EL (cell line): ENCODE data around the gene RPL15.
A peak's percentile ranks its signal among the peaks of the same experiment; 100 is the strongest.

Experiments
- DNase-seq: peaks from one replicate; pipeline ENCODE4 v3.0.0-alpha.2; 2016

The RPL15 gene

DNA sequence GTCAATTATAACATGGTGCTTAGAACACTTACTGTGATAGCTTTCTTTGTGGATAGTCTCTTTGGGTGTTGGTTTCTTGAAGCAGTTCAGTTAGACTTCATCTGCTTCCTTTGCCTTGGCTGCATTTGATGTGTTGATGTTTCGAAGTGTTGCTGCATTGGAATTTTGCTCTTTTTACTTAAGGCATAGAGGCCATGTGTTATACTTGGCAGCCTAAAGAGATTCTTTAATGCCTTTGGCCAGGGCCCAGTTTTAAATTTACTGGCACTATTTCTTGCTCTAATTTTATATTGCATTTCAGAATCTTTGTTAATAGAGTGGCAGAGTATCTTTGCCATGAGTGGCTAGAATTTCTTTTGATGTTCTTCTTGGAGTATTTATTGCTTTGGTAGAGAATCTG lies 49.4 kb downstream of the RPL15 start:
- peak; percentile 54 for DNase-seq

DNA sequence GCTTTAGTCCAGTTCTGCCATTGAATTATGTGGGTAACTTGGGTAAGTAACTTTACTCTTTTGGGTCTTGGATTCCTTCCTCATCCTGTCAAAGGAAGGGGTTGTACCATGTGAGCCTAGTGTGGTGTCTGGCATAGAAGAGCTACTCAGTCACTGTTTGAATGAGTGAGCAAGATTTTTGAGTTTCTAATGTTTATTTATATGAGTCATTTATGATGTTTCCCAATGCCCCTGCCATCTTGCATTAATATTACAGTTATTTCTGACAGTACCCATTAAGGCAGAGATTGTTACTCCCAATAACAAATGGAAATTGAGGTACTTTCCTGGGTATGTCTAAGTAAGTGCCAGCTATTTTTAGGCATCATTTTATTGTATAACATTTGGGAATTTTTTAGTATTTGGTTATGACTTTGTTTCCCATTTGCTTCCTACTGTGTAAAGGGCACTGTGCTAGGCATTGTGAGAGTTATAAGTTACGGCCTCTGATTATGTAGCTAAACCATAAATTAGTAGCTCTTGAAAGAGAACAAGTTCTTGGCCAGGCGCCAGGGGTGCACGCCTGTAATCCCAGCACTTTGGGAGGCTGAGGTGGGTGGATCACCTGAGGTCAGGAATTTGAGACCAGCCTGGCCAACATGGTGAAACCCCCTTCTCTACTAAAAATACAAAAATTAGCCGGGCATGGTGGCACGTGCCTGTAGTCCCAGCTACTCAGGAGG lies 51.7 kb downstream of the RPL15 start:
- peak; percentile 77 for DNase-seq

DNA sequence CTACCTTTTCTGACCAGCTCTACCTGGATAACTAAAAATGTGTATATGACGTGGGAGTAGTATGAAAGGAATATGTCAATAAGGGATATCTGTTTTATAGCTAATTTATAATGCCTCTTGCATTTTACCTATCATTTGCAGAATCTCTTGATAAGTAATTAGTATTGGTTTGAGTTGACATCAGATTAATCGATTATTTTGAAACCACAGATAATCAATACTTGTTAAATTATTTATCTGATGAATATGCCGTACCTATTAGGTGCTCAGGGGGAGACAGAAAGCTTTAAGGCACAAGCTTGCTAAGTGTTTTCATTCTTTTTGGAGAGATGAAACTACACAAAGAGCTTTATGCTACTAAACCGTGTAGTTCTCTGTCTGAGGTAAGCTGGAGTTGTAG lies 52.5 kb downstream of the RPL15 start:
- DNase-seq: no peak
